GM21825 (cell line): Measurements from ENCODE around the gene UVRAG.

Experiments used
- ATAC-seq: cut with Tn5 transposase; IDR thresholded peaks from one replicate; pipeline ENCODE4 v1.9.1; 2021; ENCODE audit warnings: mild to moderate bottlenecking, moderate library complexity; ENCODE audit not compliant: unreplicated experiment

UVRAG gene

GRCh38 chr11:75802913-75803820 is 11.8 kb upstream of the UVRAG start:
- peak; percentile 77 for ATAC-seq

- ATAC-seq, result no peak
These were observed 5.9 kb upstream of the UVRAG start for GRCh38 chr11:75809111-75809510.

GRCh38 chr11:75809991-75810390 is 5.0 kb upstream of the UVRAG start:
- no peak for ATAC-seq

GRCh38 chr11:75810637-75811390 is 4.2 kb upstream of the UVRAG start:
- ATAC-seq, result no peak

GRCh38 chr11:75811485-75811884 is 3.5 kb upstream of the UVRAG start:
- ATAC-seq, result no peak

GRCh38 chr11:75812542-75813040 is 2.4 kb upstream of the UVRAG start:
- no peak for ATAC-seq

- no peak for ATAC-seq
These were observed 1.9 kb upstream of the UVRAG start for GRCh38 chr11:75813124-75813523.

- no peak for ATAC-seq
These were observed 1.4 kb upstream of the UVRAG start for GRCh38 chr11:75813622-75814039.

- peak; percentile 23 for ATAC-seq
These were observed 690 bp upstream of the UVRAG start for GRCh38 chr11:75814363-75814676.

- ATAC-seq, result peak; percentile 11
These were observed 547 bp downstream of the UVRAG start for GRCh38 chr11:75815345-75816168.

GRCh38 chr11:75816561-75817239 is 1.7 kb downstream of the UVRAG start:
- ATAC-seq, result no peak

GRCh38 chr11:75820645-75821044 is 5.6 kb downstream of the UVRAG start:
- no peak for ATAC-seq

- ATAC-seq, result no peak
These were observed 6.2 kb downstream of the UVRAG start for GRCh38 chr11:75821202-75821601.

GRCh38 chr11:75822541-75822940 is 7.5 kb downstream of the UVRAG start:
- no peak for ATAC-seq

GRCh38 chr11:75823415-75823814 is 8.4 kb downstream of the UVRAG start:
- no peak for ATAC-seq

GRCh38 chr11:75823946-75824345 is 8.9 kb downstream of the UVRAG start:
- ATAC-seq, result no peak

- ATAC-seq, result no peak
These were observed 11.6 kb downstream of the UVRAG start for GRCh38 chr11:75826461-75827230.

- ATAC-seq, result no peak
These were observed 12.6 kb downstream of the UVRAG start for GRCh38 chr11:75827562-75827961.

- no peak for ATAC-seq
These were observed 17.0 kb downstream of the UVRAG start for GRCh38 chr11:75831915-75832502.
